DOHH2 (cell line): ENCODE measurements around the gene NLGN1.

Experiments
- H3F3A ChIP-seq: fragments of 200-600 bp; sonication (generic), shearing (Covaris generic); 2 replicates; pipeline ENCODE4 v1.6.0; 2016; ENCODE audit warnings: antibody characterized with exemption, mild to moderate bottlenecking; ENCODE audit not compliant: control insufficient read depth, insufficient read depth
- H3K27ac ChIP-seq: fragments of 200-600 bp; sonication (generic); 2 replicates; pipeline ENCODE4 v1.5.1; 2014; ENCODE audit warnings: low read depth, mild to moderate bottlenecking, low read length, moderate library complexity
- H3K27me3 ChIP-seq: fragments of 200-600 bp; sonication (generic); 2 replicates; pipeline ENCODE4 v1.6.1; 2014; ENCODE audit warnings: mild to moderate bottlenecking, low read length, mixed read lengths; ENCODE audit not compliant: control insufficient read depth
- H3K36me3 ChIP-seq: fragments of 200-600 bp; sonication (generic); 2 replicates; pipeline ENCODE4 v1.6.1; 2014; ENCODE audit warnings: mild to moderate bottlenecking, low read length, moderate library complexity, mixed read lengths; ENCODE audit not compliant: control insufficient read depth
- H3K4me1 ChIP-seq: fragments of 200-600 bp; sonication (generic); 2 replicates; pipeline ENCODE4 v1.6.1; 2014; ENCODE audit warnings: mild to moderate bottlenecking, low read length, mixed read lengths; ENCODE audit not compliant: control insufficient read depth
- H3K4me2 ChIP-seq: fragments of 200-600 bp; sonication (generic); 2 replicates; pipeline ENCODE4 v1.6.0; 2014; ENCODE audit warnings: mild to moderate bottlenecking, low read length, moderate library complexity
- H3K4me3 ChIP-seq: fragments of 200-600 bp; sonication (generic); 2 replicates; pipeline ENCODE4 v1.5.1; 2014; ENCODE audit warnings: mild to moderate bottlenecking, low read length, mixed read lengths
- H3K79me2 ChIP-seq: fragments of 200-600 bp; sonication (generic); 2 replicates; pipeline ENCODE4 v1.6.1; 2014; ENCODE audit warnings: mild to moderate bottlenecking, low read length, mixed read lengths; ENCODE audit not compliant: control insufficient read depth
- H3K9me2 ChIP-seq: fragments of 200-600 bp; sonication (generic); replicated peaks from 2 replicates; pipeline ENCODE4 v1.6.1; 2014; ENCODE audit warnings: mild to moderate bottlenecking, low read length, mixed read lengths; ENCODE audit not compliant: control insufficient read depth
- H3K9me3 ChIP-seq: fragments of 200-600 bp; sonication (generic); 2 replicates; pipeline ENCODE4 v1.6.1; 2014; ENCODE audit warnings: antibody characterized with exemption, low read length, mixed read lengths; ENCODE audit not compliant: control insufficient read depth, insufficient read depth
- H4K20me1 ChIP-seq: fragments of 200-600 bp; sonication (generic); 2 replicates; pipeline ENCODE4 v1.6.0; 2014; ENCODE audit warnings: low read depth, mild to moderate bottlenecking, antibody characterized with exemption, low read length, moderate library complexity; ENCODE audit not compliant: control insufficient read depth, insufficient read depth
- EZH2phosphoT487 ChIP-seq: fragments of 200-600 bp; sonication (generic); IDR thresholded peaks from 2 replicates; pipeline ENCODE4 v1.6.1; 2017; ENCODE audit warnings: borderline replicate concordance, mild to moderate bottlenecking, antibody characterized with exemption, low read length, moderate library complexity, mixed read lengths
- TF ChIP-seq, protein P1 (sequence below): fragments of 200-600 bp; sonication (generic); IDR thresholded peaks from one replicate; pipeline ENCODE4 v1.5.1; 2014; ENCODE audit warnings: antibody characterized with exemption, mild to moderate bottlenecking, low read depth, low read length; ENCODE audit not compliant: poor library complexity, severe bottlenecking

The NLGN1 gene

GRCh38 chr3:174097686-174098085, 700.1 kb downstream of the NLGN1 start:
- no peaks in the 10 kb centered on the region for H3K27me3 ChIP-seq
- H3K4me3 ChIP-seq: no peak overlapping the region
- H3F3A ChIP-seq: no peaks in the 10 kb centered on the region
- no peak overlapping the region for H3K27ac ChIP-seq
- no peaks in the 10 kb centered on the region for H3K4me1 ChIP-seq
- no peaks in the 10 kb centered on the region for H4K20me1 ChIP-seq
- no peaks in the 10 kb centered on the region for H3K9me3 ChIP-seq
- no peaks in the 10 kb centered on the region for H3K79me2 ChIP-seq
- no peak for TF ChIP-seq EZH2phosphoT487
- TF ChIP-seq, protein P1, sequence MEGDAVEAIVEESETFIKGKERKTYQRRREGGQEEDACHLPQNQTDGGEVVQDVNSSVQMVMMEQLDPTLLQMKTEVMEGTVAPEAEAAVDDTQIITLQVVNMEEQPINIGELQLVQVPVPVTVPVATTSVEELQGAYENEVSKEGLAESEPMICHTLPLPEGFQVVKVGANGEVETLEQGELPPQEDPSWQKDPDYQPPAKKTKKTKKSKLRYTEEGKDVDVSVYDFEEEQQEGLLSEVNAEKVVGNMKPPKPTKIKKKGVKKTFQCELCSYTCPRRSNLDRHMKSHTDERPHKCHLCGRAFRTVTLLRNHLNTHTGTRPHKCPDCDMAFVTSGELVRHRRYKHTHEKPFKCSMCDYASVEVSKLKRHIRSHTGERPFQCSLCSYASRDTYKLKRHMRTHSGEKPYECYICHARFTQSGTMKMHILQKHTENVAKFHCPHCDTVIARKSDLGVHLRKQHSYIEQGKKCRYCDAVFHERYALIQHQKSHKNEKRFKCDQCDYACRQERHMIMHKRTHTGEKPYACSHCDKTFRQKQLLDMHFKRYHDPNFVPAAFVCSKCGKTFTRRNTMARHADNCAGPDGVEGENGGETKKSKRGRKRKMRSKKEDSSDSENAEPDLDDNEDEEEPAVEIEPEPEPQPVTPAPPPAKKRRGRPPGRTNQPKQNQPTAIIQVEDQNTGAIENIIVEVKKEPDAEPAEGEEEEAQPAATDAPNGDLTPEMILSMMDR: no peak
- no peaks in the 10 kb centered on the region for H3K9me2 ChIP-seq
- no peak overlapping the region for H3K4me2 ChIP-seq
- no peaks in the 10 kb centered on the region for H3K36me3 ChIP-seq

DNA sequence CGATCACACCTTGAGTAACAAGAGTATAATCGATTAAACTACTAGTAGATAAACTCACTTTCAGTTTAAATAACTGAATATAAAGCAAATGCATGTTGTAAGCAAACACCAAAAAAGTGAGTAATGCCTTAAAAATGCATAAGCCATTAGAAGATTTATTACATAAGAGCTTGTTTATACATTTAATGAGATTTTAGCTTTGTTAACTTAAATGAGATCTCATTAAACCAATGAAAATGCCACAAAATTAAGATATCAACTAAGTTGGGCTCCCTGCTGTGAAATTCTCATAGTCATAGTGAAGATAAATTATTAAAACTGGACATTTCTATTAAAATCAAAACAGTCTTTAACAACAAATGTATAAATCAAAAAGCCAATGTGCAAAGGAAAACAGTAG, 701.2 kb downstream of the NLGN1 start:
- H3K4me2 ChIP-seq: no peak overlapping the region
- no peak overlapping the region for H3K4me3 ChIP-seq
- no peaks in the 10 kb centered on the region for H4K20me1 ChIP-seq
- H3K36me3 ChIP-seq: no peaks in the 10 kb centered on the region
- no peaks in the 10 kb centered on the region for H3K9me2 ChIP-seq
- no peaks in the 10 kb centered on the region for H3K9me3 ChIP-seq
- TF ChIP-seq, protein P1: no peak
- TF ChIP-seq EZH2phosphoT487: no peak
- H3K4me1 ChIP-seq: no peaks in the 10 kb centered on the region
- H3F3A ChIP-seq: no peaks in the 10 kb centered on the region
- H3K79me2 ChIP-seq: no peaks in the 10 kb centered on the region
- no peak overlapping the region for H3K27ac ChIP-seq
- H3K27me3 ChIP-seq: no peaks in the 10 kb centered on the region

DNA sequence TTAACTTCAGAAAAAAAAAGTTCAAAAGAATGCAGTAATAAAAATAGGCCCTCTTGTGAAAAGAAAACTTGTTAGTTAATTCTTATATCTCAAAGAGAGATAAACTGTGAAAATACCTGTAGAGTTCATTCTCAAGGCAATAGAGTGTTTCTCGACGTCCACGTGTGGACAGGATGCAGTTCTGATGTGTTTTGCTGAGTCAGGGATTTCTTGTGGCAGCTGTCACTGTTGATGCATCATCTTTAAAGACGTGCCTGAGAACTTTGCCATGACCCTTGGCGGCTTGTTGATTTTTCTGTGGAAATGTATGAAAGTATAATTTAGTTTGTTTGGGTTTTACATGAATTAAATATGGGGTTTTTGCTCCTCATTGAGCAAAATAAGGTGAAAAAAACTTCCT, 702.2 kb downstream of the NLGN1 start:
- Histone ChIP-seq H3K36me3 (no peaks in the 10 kb centered on the region), H3K9me3 (no peaks in the 10 kb centered on the region), H3K27me3 (no peaks in the 10 kb centered on the region), H3F3A (no peaks in the 10 kb centered on the region), H3K27ac (no peak overlapping the region), H3K4me1 (no peaks in the 10 kb centered on the region), H4K20me1 (no peaks in the 10 kb centered on the region), H3K4me2 (no peak overlapping the region), H3K9me2 (no peaks in the 10 kb centered on the region), H3K4me3 (no peak overlapping the region), H3K79me2 (no peaks in the 10 kb centered on the region)
- TF ChIP-seq EZH2phosphoT487: no peak
- TF ChIP-seq, protein P1: no peak

DNA sequence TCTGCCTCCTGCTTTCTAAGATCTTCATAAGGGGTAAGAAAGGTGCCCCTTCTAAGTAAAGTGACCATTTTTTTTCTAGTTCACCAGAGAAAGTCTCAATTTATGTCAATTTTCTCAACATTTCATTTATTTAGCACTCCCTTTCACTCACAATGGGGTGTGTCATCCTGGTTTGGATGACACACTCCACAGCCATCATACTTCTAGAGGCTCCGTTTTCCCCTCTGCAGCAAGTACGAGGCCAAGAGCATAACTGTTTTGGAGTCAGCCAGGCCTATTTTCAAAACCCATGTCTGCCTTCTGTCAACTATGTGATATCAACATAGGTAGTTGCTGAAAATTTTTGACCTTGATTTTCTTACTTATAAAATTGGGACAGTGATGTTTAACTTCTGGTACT, 703.2 kb downstream of the NLGN1 start:
- Histone ChIP-seq H3K4me3 (no peak overlapping the region), H4K20me1 (no peaks in the 10 kb centered on the region), H3F3A (no peaks in the 10 kb centered on the region), H3K4me2 (no peak overlapping the region), H3K27me3 (no peaks in the 10 kb centered on the region), H3K27ac (no peak overlapping the region), H3K9me2 (no peaks in the 10 kb centered on the region), H3K79me2 (no peaks in the 10 kb centered on the region), H3K9me3 (no peaks in the 10 kb centered on the region), H3K36me3 (no peaks in the 10 kb centered on the region), H3K4me1 (no peaks in the 10 kb centered on the region)
- TF ChIP-seq, protein P1: no peak
- no peak for TF ChIP-seq EZH2phosphoT487
